ENCODE results near the gene EYA2.

GRCh38 chr20:47141941-47142773, 247.5 kb downstream of the EYA2 start:
- TF ChIP-seq CTCF (IDR thresholded peaks at IDR 0.05) (no peak), EZH2 (IDR thresholded peaks at IDR 0.05) (no peak)
